ENCODE results near the gene SMC6.

DNA sequence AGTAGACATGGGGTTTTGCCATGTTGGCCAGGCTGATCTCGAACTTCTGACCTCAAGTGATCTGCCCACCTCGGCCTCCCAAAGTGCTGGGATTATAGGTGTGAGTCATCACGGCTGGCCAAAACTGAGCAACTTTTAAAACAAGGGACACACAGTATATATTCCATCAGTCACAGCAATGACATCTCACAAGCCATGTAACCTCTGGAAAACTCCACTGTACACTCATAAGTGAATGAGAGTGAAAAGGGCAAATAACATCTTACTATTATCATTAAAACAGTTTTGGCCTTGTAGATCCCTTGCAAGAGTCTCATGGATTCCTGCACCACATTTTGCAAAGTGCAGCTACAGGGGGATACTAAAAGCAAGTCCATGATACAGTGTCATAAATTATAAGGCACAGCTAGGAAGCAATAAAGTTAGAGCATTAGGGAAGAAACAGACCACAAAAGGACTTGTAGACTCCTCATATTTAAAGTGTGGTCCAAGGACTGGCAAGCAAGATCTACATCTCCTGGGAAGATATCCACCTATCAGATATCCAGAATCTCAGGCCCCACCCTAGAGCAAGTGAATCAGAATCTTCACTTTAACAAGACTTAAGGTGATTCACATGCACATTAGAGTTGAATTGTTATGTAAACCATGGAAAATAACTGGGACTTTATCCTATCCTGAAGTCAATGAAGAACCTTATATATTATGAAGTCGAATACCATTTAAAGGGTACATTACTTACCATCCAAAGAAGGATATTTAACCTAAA, 5.7 kb downstream of the SMC6 start:
- TF ChIP-seq, protein P1, sequence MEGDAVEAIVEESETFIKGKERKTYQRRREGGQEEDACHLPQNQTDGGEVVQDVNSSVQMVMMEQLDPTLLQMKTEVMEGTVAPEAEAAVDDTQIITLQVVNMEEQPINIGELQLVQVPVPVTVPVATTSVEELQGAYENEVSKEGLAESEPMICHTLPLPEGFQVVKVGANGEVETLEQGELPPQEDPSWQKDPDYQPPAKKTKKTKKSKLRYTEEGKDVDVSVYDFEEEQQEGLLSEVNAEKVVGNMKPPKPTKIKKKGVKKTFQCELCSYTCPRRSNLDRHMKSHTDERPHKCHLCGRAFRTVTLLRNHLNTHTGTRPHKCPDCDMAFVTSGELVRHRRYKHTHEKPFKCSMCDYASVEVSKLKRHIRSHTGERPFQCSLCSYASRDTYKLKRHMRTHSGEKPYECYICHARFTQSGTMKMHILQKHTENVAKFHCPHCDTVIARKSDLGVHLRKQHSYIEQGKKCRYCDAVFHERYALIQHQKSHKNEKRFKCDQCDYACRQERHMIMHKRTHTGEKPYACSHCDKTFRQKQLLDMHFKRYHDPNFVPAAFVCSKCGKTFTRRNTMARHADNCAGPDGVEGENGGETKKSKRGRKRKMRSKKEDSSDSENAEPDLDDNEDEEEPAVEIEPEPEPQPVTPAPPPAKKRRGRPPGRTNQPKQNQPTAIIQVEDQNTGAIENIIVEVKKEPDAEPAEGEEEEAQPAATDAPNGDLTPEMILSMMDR (IDR thresholded peaks at IDR 0.05), result no peak
- no peak for TF ChIP-seq POLR2A (IDR thresholded peaks at IDR 0.05)
